Skeletal muscle satellite cell (primary cell): ENCODE data around the gene COL8A2. TPM values are rescaled to one million over a fixed set of nuclear protein-coding genes. Genes with fewer than 3 reads are reported as not detected.
A peak's percentile ranks its signal among the peaks of the same experiment; 100 is the strongest.

Experiments
- H3K27me3 ChIP-seq: 2 replicates; pipeline ENCODE4 v1.7.0; 2013; ENCODE audit warnings: low read length; ENCODE audit not compliant: control insufficient read depth, insufficient read depth
- H3K36me3 ChIP-seq: 2 replicates; pipeline ENCODE4 v1.7.0; 2013; ENCODE audit warnings: mild to moderate bottlenecking, control low read depth, low read length; ENCODE audit not compliant: insufficient read depth
- H3K4me1 ChIP-seq: 2 replicates; pipeline ENCODE4 v1.7.0; 2013; ENCODE audit warnings: low read length; ENCODE audit not compliant: control insufficient read depth, insufficient read depth
- H3K4me2 ChIP-seq: 2 replicates; pipeline ENCODE4 v1.7.0; 2013; ENCODE audit warnings: mild to moderate bottlenecking, low read length
- H3K4me3 ChIP-seq: 2 replicates; pipeline ENCODE4 v1.7.0; 2013; ENCODE audit warnings: low read length
- H3K9ac ChIP-seq: 2 replicates; pipeline ENCODE4 v1.7.0; 2013; ENCODE audit warnings: mild to moderate bottlenecking, low read depth, low read length, moderate library complexity
- H3K9me3 ChIP-seq: replicated peaks from 2 replicates; pipeline ENCODE4 v1.7.0; 2013; ENCODE audit warnings: mild to moderate bottlenecking, control low read depth, low read length
- total RNA-seq: library from RNA; depleted of rRNA; stranded (reverse); fragments of >200 nt; gene quantifications from 2 replicates; pipeline ENCODE4 v1.2.3, GENCODE V29; 2012; rRNA removed

COL8A2 gene
- total RNA-seq = 1.0 and 1.3 TPM in 2 replicates

DNA sequence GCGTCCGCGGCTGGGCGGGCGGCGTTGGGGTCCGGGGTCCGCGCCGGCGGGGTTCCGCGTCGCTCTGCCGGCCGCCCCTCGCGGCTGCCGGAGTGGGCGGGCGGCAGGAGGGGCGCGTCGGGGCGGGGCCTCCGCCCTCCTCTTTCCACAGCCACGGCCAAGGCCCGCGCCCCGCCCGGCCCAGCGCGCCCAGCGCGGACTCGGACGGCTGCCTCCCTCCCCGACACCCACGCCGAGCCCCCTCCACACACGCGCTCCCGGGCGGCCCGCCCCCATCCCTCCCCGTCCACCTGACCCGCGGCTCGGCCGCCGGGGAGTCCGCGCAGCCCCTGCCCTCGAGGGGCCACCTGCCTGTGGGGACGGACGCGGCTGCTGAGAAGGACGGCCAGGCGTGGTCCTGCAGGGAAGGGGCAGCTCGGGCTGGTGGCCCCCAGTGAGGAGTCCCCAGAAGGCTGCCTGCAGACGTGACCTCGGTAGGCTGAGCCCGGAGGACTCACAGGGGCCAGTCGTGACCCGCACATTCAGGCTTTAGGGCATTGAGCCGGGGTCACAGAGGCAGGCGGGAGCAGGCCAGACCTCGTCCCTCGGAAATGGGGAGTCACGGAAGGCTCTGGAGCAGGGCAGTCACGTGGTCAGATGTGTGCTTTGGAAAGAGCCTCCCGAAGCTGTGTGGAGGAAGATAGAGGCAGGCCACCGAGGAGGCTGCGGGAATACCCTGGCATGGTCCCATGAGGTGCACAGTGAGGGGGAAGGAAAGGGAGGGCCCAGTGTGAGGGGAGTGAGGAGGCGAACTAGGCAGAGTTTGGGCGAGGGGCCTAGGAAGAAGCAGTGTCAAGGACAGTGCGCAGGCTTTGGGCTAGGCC lies at the start of gene COL8A2:
TSS of gene COL8A2 (minus strand) at position 94 of the 863 bp plus-strand sequence. CDS start 24,980 bp downstream, outside the sequence.
- H3K9me3 ChIP-seq = no peaks in the 10 kb centered on the region
- H3K4me3 ChIP-seq = peak within 1 kb of the TSS; percentile 42
- H3K27me3 ChIP-seq = peaks cover 27% of the 10 kb centered on the region
- H3K36me3 ChIP-seq = no peaks in the 10 kb centered on the region
- peaks cover 5% of the 10 kb centered on the region for H3K4me1 ChIP-seq
- peak within 1 kb of the TSS; percentile 69 for H3K4me2 ChIP-seq
- no peak within 1 kb of the TSS for H3K9ac ChIP-seq

DNA sequence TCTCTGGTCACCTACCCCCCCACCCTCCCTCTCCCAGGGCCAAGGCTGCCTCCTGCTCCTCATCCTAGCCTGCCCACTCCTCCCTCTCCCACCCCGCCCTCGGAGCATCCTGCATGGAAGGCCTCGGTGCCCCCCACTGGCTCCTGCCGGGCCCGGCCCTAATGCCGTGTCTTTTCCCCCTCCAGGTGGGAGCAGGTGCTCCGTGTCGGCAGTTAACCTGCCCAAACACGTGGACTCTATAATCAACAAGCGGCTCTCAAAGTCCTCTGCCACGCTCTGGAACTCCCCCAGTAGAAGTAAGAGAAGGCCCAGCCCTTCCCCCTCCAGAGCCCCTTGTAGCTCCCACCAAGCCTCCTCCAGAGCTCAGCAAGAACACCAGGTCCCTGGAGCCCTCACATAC lies 49.7 kb upstream of the COL8A2 start:
- H3K4me3 ChIP-seq = no peak overlapping the region
- no peaks in the 10 kb centered on the region for H3K27me3 ChIP-seq
- H3K9ac ChIP-seq = peak overlapping the region; percentile 54
- no peaks in the 10 kb centered on the region for H3K9me3 ChIP-seq
- peaks cover 20% of the 10 kb centered on the region for H3K4me1 ChIP-seq
- no peak overlapping the region for H3K4me2 ChIP-seq
- peaks cover 90% of the 10 kb centered on the region for H3K36me3 ChIP-seq

DNA sequence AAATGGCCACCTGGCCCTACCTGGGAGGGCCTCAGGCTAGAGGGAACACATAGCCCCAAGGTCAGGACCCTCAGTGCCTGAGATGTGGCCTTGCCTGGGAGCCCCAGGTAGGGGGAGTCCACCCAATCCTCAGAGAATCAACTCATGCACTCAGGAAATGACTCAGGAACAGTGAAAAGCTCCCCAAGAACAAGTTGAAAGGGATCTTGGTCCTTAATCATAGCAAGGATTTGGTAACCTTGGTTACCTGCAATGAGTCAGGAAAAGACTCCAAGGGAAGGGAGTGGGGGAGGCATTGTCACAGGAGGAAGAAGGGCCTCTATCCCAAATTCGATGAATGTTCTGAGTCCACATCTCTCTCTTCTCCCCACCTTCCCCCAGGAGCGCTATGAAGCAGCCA lies 48.0 kb upstream of the COL8A2 start:
- peaks cover 20% of the 10 kb centered on the region for H3K4me1 ChIP-seq
- H3K4me2 ChIP-seq = peak overlapping the region; percentile 39
- H3K9me3 ChIP-seq = no peaks in the 10 kb centered on the region
- peaks cover 82% of the 10 kb centered on the region for H3K36me3 ChIP-seq
- no peaks in the 10 kb centered on the region for H3K27me3 ChIP-seq
- peak overlapping the region; percentile 7 for H3K4me3 ChIP-seq
- peak overlapping the region; percentile 53 for H3K9ac ChIP-seq

DNA sequence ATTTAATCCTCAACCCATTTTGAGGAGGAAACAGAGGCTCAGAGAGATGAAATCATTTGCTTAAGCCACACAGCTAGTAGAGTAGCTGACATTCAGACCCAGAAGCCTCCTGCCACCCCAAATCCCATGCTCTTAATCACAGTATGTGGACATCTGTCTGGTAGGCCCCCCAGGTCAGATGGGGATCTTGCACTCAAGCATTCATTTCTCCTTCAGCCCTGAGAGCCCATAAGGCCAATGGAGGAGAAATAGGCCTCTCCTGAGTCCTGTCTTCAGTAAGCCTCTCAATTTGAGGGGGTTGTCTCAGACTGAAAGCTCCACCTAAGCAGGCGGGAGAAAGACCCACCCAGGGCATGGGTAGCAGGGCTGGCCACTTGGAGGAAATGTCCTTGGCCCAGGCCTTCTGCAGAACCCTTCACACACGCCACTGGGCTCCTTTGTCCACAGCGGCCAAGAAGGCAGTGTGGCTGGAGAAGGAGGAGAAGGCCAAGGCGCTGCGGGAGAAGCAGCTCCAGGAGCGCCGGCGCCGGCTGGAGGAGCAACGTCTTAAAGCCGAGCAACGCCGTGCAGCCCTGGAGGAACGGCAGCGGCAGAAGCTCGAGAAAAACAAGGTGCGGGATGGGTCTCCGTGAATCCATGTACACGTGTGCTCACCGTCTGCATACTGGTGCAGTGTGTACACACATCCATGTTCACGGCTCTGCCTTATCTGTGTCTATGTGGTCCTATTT lies 47.2 kb upstream of the COL8A2 start:
- H3K9me3 ChIP-seq = no peaks in the 10 kb centered on the region

DNA sequence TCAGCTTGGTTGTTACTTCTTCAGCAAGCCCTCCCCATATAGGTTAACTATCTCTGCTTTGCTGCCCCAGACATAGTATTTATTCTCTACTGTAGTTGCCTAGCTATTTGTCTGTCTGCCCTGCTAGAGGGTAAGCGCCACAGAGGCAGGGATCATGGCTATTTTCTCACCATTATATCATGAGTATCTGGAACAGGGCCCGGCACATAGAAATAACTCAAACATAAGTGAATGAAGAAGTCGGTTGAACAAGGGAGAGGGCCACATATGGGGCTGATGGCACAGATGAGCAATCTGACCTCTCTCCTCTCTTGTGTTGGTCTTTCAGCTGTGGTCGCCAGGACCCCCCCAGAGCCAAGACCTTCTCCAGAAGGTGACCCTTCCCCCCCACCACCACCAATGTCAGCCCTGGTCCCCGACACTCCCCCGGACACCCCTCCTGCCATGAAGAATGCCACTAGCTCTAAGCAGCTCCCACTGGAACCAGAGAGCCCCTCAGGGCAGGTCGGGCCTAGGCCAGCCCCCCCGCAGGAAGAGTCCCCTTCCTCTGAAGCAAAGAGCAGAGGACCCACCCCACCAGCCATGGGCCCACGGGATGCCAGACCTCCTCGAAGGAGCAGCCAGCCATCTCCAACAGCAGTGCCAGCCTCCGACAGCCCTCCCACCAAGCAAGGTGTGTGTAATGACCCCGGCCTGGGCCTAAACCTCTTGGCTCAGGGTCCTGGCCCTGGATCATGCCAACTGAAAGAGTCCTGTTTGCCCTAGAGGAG lies 45.8 kb upstream of the COL8A2 start:
- Histone ChIP-seq H3K4me1 (peaks cover 38% of the 10 kb centered on the region), H3K36me3 (peaks cover 73% of the 10 kb centered on the region), H3K4me2 (no peak overlapping the region), H3K9ac (no peak overlapping the region), H3K4me3 (no peak overlapping the region), H3K9me3 (no peaks in the 10 kb centered on the region), H3K27me3 (no peaks in the 10 kb centered on the region)

More for the DNA sequence above, 47.2 kb upstream of the COL8A2 start:
- Histone ChIP-seq H3K27me3 (no peaks in the 10 kb centered on the region), H3K4me3 (no peak overlapping the region), H3K4me1 (peaks cover 26% of the 10 kb centered on the region), H3K9ac (peak overlapping the region; percentile 53), H3K36me3 (peaks cover 85% of the 10 kb centered on the region), H3K4me2 (peak overlapping the region; percentile 39)

DNA sequence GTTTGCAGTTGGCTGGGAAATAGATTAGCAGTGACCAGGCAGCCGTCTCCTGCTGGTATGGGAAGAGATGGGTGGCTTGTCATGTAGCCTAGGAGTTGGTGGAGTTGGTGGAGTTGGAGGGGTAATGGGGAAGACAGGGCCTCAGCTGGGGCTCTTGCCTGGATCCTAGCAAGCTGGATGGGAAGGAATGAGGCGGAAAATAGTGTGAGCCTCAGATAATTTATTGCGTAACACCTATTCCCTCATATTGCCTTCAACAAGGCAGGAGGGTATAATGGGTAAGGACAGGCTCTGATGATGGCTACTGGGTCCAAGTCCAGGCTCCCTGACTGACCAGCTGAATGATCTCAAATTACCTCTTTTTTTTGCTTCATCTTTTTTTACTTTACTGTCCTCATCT lies 43.5 kb upstream of the COL8A2 start:
- no peak overlapping the region for H3K9ac ChIP-seq
- H3K4me1 ChIP-seq = peaks cover 35% of the 10 kb centered on the region
- no peak overlapping the region for H3K4me2 ChIP-seq
- H3K27me3 ChIP-seq = no peaks in the 10 kb centered on the region
- H3K36me3 ChIP-seq = peaks cover 62% of the 10 kb centered on the region
- no peaks in the 10 kb centered on the region for H3K9me3 ChIP-seq
- no peak overlapping the region for H3K4me3 ChIP-seq

DNA sequence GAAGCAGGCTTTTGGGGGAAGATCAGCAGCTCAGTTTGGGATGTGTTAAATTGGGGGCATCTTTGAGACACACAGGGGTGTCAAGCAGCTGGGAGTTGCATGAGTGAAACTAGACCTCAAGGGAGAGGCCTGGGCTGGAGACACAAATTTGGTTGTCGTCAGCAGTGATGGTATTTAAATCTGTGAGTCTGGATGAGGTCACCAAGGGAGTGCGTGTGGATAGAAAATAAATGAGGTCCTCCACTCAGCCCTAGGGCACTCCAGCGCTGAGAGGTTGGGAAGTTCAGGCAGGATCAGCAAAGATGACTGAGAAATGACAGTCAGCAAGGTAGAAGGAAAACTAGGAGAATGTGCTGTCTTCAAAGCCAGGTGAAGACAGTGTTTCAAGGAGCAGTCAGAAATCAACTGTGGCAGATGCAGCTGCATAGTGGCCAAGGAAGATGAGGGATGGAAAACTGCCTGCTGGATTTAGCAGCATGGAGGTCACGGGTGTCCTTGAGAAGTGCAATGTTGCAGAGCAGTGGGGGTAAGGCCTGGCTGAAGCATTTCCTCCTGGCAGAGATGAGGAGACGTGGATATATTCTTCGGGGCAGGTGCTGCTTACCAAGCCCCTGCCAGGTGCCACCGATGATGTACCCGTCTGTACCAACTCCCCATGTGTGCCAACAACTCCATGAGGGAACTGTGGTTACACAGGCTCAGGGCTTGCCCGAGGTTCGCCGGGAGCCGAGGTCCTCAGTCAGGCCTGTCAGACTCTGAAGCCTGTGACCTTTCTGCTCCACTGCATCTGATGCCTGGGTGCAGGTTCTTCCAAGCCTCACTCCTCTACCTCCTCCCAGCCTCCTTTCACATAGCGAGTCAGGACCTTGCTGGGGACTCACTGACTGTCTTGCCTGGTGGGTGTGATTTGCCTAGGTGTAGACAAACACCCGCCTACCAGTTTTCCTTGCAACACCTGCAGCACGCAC lies 42.2 kb upstream of the COL8A2 start:
- peaks cover 57% of the 10 kb centered on the region for H3K36me3 ChIP-seq
- H3K9me3 ChIP-seq = no peaks in the 10 kb centered on the region
- no peaks in the 10 kb centered on the region for H3K27me3 ChIP-seq
- H3K4me3 ChIP-seq = no peak overlapping the region
- H3K9ac ChIP-seq = peak overlapping the region; percentile 49
- H3K4me1 ChIP-seq = peaks cover 29% of the 10 kb centered on the region
- peak overlapping the region; percentile 15 for H3K4me2 ChIP-seq

DNA sequence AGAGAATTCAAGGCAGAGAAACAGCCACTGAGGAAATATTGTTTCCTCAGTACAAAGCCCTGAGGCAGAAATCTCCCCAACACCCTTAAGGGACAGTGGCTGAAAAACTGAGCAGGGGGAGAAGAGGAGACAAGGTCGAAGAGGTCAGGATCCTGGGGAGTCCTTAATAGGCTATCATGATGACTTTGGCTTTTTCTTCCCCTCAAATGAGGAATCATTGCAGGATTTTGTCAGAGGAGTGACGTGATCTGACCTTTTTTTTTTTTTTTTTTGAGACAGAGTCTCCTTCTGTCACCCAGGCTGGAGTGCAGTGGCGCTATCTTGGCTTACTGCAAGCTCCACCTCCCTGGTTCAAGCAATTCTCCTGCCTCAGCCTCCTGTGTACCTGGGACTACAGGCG lies 41.1 kb upstream of the COL8A2 start:
- no peak overlapping the region for H3K4me2 ChIP-seq
- H3K4me3 ChIP-seq = no peak overlapping the region
- no peaks in the 10 kb centered on the region for H3K9me3 ChIP-seq
- H3K27me3 ChIP-seq = no peaks in the 10 kb centered on the region
- peak overlapping the region; percentile 25 for H3K9ac ChIP-seq
- H3K4me1 ChIP-seq = peaks cover 36% of the 10 kb centered on the region
- H3K36me3 ChIP-seq = peaks cover 56% of the 10 kb centered on the region

DNA sequence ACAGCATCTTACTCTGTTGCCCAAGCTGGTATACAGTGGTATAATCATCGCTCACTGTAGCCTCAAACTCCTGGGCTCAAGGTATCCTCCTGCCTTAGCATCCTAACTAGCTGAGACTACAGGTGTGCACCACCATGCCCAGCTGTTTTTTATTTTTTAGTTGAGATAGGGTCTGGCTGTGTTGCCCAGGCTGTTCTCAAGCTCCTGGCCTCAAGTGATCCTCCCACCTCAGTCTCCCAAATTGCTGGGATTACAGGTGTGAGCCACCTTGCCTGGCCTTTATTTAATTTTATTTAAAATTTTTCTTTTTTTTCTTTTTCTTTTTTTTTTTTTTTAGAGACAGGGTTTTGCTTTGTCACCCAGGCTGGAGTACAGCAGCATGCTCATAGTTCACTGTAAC lies 40.1 kb upstream of the COL8A2 start:
- no peak overlapping the region for H3K4me3 ChIP-seq
- peaks cover 52% of the 10 kb centered on the region for H3K36me3 ChIP-seq
- H3K9me3 ChIP-seq = no peaks in the 10 kb centered on the region
- no peaks in the 10 kb centered on the region for H3K27me3 ChIP-seq
- no peak overlapping the region for H3K4me2 ChIP-seq
- no peak overlapping the region for H3K9ac ChIP-seq
- H3K4me1 ChIP-seq = peaks cover 46% of the 10 kb centered on the region

DNA sequence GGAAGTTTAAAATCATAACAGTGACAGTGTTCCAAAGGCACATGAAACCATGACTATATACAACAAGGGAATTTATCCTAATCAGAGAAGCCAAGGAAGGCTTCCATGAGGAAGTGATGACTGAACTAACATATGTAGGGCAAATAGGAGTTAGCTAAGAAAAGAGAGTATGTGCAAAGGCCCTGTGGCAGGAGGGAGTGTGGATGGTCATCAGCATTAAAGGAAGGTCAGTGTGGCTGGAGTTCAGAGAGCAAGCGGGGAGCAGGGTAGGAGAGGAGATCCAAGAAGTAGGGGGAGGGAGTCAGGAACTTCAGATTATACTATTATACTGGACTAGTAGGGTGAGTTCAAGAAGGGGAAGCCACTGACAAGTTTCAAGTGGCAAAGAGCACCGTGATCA lies 39.3 kb upstream of the COL8A2 start:
- Histone ChIP-seq H3K4me3 (no peak overlapping the region), H3K9me3 (no peaks in the 10 kb centered on the region), H3K9ac (no peak overlapping the region), H3K36me3 (peaks cover 53% of the 10 kb centered on the region), H3K4me2 (no peak overlapping the region), H3K4me1 (peaks cover 54% of the 10 kb centered on the region), H3K27me3 (no peaks in the 10 kb centered on the region)
